T-helper 9 cell (primary cell): ENCODE data around the gene MAN1C1.

Experiments used
- DNase-seq: peaks from one replicate; pipeline ENCODE4 v3.0.0-alpha.2; 2020

The MAN1C1 gene

GRCh38 chr1:25790472-25790871 is 173.9 kb downstream of the MAN1C1 start:
- no peak for DNase-seq

GRCh38 chr1:25792115-25792514 is 175.5 kb downstream of the MAN1C1 start:
- DNase-seq, result no peak

GRCh38 chr1:25793585-25794170 is 177.1 kb downstream of the MAN1C1 start:
- no peak for DNase-seq

GRCh38 chr1:25794325-25794724 is 177.7 kb downstream of the MAN1C1 start:
- DNase-seq, result no peak

- DNase-seq, result no peak
These were observed 178.6 kb downstream of the MAN1C1 start for GRCh38 chr1:25795211-25795610.

GRCh38 chr1:25795946-25796810 is 179.6 kb downstream of the MAN1C1 start:
- DNase-seq, result peak; percentile 22

- DNase-seq, result peak; percentile 86
These were observed 180.3 kb downstream of the MAN1C1 start for GRCh38 chr1:25796811-25797458.

GRCh38 chr1:25797939-25798338 is 181.3 kb downstream of the MAN1C1 start:
- no peak for DNase-seq

- no peak for DNase-seq
These were observed 182.2 kb downstream of the MAN1C1 start for GRCh38 chr1:25798666-25799351.

- no peak for DNase-seq
These were observed 182.9 kb downstream of the MAN1C1 start for GRCh38 chr1:25799352-25799934.

- DNase-seq, result peak; percentile 34
These were observed 183.5 kb downstream of the MAN1C1 start, which contains the start of gene SELENON for GRCh38 chr1:25799935-25800702. SELENON (plus strand) TSS chr1:25800193; CDS start chr1:25800231, 38 bp downstream.

- DNase-seq, result no peak
These were observed 184.2 kb downstream of the MAN1C1 start for GRCh38 chr1:25800703-25801377.

GRCh38 chr1:25802915-25803314 is 186.3 kb downstream of the MAN1C1 start:
- no peak for DNase-seq

- no peak for DNase-seq
These were observed 186.8 kb downstream of the MAN1C1 start for GRCh38 chr1:25803368-25803767.

GRCh38 chr1:25804244-25804963 is 187.8 kb downstream of the MAN1C1 start:
- no peak for DNase-seq

- no peak for DNase-seq
These were observed 188.6 kb downstream of the MAN1C1 start for GRCh38 chr1:25804964-25805862.

GRCh38 chr1:25805863-25806225 is 189.3 kb downstream of the MAN1C1 start:
- DNase-seq, result no peak

- DNase-seq, result no peak
These were observed 189.8 kb downstream of the MAN1C1 start for GRCh38 chr1:25806418-25806817.
